Hematopoietic multipotent progenitor cell (in vitro differentiated cells): Measurements from ENCODE around the gene NCOA7. TPM values are rescaled to one million over a fixed set of nuclear protein-coding genes. Genes with fewer than 3 reads are reported as not detected.
"Not testable (repeated sequence)": the region's sequence is repeated elsewhere in the genome, so short reads cannot be mapped to it uniquely, and the experiment has no call there.

Experiments used
- DNase-seq, 3 donors: peaks; one replicate each; pipeline ENCODE4 v3.0.0-alpha.2; 2011 to 2015; ENCODE audit warnings: low read depth in 2 of 3, low spot score in 2 of 3
- total RNA-seq: library from RNA; depleted of rRNA; stranded (reverse); fragments of >200 nt; gene quantifications from one replicate; pipeline ENCODE4 v1.2.3, GENCODE V29; 2012

NCOA7 gene
- total RNA-seq, 1 donor, result 105 TPM

DNA sequence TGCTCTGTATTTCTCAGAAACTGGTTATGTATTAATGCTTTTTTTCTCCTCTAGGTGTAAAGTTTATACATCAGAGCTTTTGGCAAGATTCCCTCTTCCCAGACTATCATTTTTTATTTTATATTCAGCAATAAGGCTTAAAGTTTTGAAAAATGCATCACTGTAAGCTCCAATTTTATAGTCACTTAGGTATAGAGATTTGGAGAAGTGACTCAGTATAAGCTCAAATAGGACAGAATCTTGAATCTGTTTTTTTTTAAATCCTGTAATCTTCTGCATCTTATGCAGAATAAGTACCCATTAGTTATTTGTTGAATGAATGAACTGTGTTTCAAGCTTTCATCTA lies 1.0 kb downstream of the NCOA7 start:
- DNase-seq, result no peak

DNA sequence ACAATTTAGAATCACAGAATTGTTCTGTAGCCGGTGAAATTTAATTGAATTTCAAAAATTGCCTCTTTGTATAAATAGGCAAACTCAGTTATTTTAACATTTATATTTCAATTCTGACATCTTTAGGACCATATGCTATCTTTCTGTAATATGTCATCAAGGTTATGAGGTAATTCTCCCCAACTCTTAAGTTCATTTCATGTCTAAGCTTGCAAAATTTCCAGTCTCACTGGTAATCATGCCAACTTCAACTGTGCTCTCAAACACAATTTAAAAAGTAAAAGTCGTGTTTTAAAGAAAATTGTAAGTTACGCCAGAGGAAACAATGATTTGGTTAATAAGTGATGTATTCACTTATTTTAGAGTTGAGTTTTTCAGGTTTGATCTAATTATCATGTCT lies 1.4 kb downstream of the NCOA7 start:
- DNase-seq, result no peak

DNA sequence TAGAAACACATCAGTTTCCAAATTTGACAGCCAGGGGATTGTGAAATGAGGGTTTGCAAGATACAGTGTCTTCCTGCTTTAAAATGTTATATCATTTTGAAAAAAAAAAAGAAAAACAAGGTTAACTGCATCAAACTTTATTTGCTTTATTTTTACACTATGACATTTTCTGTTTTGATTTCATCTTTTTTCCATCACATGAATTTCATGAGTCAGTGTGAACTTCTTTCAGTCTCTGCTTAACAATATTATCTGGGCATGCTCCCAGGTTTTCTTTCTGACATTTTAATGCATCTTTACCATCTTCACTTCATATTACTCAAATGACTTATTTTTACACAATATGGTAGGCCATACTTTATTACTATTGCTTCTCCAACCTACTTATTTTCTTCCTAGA lies 1.9 kb downstream of the NCOA7 start:
- no peak for DNase-seq

DNA sequence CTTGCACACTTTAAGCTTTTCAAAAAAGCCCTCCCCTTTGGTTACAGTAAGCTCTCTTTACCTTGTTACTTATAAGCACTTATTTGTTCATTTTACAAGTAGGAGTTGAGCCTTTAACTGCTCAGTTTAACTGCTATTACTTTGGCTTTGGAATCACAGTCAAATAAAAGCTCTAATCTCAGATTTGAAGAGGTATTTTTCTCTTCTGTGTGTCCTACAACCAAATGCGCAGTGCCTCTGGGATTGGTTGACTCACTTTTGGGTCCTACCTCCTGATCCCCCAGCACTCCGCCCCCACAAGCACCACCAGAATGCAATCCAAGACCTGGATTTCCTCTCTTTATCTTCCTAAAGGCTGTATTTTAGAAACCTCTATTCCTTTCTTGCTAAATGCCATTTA lies 2.5 kb downstream of the NCOA7 start:
- no peak for DNase-seq

DNA sequence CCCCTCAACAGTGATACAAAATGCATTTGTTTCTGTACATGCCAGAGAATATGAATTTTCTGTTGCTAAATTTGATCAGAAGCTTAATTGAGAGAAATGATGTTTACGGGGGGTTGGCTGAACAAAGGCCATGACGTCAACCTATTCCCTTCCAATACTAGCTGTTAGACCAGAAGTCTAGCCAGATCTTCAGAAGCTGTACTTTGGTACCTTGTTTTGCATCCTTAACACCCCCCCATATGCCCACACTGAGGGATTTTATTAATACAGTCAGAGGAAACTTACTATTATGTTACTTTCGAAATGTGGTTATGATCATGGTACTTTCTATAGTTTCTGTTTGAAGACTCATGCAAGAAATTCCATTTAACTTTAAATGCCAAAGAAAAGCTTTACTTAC lies 3.1 kb downstream of the NCOA7 start:
- DNase-seq, result no peak

DNA sequence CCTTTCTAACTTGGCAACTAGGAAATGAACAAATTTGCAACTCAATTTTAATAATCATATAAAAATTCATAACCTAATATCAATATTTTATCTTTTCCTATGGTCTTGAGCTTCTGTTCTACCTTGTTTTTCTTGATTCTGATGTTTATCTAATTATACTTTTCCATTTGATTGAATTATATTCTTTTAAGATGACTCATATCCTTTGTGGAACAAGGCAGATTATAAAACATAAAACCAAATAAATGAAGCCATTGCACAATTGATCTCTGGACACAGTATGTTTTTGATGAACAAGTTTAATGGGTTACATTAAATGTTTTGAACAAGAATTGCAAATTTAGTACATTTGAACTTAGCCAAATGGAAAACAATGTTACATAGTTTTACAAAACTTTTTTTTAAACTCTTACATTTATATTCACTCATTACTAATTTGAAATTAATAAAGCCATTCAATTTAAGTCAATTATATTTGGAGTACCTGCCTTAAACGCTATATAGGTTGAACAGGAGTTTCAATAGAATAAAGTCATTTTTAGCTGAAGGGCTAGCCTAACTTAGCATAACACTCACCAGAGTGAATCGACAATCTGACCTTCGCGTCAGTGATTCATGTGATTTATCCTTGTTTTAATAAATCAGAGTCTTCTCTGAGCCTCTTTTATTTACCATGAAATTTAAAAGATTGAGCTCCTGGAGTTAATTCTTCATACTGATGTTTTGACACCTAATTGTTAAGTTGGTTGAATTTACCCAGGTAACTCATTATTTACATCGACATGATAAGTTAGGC lies 3.8 kb downstream of the NCOA7 start:
- no peak for DNase-seq

DNA sequence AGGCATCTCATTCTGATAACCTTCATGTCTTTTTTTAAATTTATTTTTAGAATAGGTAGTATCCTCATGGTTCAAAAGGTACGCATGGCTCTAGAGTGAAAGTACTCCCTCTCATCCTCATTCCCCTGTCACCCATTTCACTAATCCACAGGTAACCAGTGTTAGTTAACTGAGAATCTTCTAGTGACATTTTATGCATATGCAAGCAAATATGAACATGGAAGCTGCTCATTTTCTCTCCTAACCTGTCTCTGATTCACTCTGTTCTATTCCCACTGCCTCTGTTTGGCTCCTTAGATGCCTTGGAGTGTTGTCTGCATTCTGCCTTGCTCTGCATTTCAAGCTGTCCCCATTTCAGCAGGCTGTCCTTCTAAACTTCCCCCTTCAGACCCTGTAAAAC lies 4.5 kb downstream of the NCOA7 start:
- no peak for DNase-seq

DNA sequence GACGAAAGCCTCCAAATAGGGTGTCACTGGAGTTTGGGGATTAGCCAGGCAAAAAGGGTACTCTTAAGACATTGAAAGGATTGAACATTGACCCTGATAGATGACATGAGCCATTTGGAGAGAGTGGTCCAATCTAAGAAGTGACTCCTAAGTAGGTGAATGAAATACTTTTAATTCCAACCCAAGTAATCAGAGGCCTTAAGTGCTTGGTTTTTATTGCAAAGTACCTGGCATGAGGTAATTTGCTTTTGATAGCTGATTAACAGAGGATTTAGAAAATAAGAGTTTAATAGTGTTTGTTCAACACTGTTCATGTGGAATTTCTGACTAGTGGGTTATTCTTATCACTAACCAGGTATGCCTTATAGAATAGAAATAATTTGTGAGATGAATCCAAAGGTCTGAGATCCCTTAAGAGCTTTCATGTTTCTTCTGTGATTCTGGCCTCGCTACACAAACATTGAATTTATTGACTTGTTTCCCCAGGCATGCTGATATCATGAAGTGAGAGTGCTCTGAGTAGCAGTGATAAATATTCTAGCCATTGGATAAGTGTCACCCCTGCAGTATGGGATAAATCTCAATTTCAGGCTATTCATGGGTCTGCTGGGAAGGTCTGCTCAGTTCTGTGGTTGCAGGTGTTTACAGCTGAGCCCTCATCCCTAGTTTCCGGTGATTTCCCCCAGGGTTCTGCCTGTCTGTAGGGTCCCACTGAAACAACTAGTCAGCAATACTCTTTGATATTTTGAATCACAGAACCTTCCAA lies 6.5 kb downstream of the NCOA7 start:
- no peak for DNase-seq

DNA sequence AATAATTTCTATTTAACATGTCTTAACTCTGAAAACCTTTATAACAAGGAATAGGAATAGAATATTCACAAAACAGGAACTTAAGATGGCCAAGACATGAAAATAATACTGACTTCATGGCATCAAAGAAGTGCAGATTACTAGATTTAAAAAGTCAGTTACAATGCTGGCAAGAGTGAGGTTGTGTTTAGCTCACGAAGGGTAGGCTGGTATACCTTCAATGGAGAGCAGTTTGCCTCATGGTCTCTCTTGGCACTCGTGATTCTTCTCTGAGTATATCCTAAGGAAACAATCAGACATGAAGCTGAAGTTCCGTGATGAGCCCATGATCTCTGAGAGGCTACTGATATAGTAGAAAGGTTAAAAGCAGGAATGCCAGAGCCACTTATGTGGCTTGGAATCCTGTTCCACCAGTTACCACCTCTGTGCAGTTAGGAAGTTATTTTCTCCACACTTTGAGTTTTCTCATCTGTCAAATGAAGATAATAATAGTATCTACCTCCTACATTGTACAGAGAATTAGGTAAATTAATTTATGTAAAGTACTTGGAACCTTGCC lies 7.2 kb downstream of the NCOA7 start:
- DNase-seq, result no peak

DNA sequence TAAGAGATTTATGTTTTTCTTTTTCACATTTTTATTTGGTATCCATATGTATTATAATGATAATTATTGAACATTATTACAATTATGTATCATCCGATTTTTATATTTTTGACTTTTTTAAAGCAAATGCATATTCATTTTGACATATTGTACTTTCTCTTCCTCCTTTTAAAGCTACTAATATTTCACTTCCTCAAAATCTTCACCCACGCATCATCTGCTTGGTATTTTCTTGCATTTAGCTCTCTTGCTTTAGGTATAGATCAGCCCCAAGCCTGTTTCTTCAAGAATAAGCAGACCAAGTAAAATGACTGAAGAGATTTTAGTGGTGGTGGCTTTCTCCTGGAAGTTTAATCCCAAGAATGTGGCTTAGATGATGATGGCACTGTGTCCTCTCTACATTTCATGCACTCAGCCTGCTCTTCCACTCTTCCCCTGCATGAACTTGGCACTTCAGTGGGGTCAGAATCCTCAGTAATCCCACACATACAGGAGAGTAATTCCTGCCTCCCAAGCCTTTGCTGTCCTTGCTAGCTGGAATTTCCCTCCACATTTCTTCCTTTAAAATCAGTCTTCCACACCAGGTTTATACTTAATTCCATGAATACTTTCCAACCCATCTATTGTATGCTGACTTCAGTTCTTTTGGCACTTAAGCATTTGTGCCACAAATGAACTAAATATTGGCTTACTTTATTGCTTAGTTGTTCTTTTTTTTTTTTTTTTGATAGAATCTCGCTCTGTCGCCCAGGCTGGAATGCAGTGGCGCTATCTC lies 8.2 kb downstream of the NCOA7 start:
- peak in 1 of 3 donors; percentile 67 for DNase-seq

DNA sequence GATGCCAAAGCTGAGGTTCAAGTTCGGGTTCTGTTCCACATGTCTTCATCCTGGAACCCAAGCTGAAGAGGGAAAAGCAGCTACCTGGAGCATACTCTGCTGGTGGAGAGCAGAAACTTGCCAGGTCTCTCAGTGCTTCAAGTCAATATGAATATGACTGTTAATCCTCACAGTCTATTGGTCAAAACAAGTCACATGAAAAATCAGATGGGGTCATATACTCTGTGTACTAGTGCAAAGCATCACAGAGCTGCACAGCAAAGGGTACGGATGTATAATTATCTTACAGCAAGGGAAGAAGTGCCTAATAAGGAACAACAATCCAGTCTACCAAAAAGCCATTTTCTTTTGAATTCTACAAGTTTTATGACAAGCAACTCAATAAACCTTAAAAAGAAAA lies 11.6 kb downstream of the NCOA7 start:
- DNase-seq, result no peak

DNA sequence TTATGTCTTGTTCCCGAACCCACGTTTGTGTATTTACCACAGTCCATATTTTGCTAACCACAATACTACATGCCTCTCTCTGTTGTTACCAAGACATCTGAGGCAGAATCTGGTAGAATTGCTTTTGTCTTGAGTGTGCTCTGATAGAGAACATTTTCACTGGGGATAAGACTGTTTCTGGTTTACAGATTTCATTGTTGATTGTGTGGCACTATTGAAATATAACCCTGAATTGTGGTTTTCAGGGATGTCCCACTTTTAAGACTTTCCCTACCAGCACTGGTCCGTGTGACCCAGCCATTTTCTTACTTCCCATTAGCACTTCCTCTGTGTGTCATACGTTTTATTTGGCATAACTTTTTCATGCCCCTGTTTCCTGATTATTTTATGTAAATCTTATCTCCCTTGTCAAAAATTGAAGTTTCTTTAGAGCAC lies 12.2 kb downstream of the NCOA7 start:
- DNase-seq, result peak in 2 of 3 donors; percentile 59

DNA sequence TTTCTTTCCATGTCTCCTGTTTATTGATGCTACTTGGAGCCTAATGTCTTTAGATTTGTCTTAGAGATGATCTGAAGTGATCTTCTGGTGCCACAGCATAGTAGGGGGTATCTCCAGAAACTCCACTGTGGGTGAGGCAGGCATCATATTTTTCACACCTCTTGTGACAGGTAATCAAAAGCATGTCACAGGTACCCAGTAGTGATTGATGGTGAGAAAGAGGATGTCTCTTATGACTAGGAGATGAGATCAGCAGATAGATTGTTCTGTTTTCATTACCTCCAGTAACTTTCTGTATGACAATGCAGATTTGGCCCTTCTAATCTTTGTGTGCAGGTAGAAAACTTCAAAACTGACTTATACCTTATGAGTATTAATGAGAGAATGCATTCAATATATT lies 13.5 kb downstream of the NCOA7 start:
- DNase-seq, result no peak

DNA sequence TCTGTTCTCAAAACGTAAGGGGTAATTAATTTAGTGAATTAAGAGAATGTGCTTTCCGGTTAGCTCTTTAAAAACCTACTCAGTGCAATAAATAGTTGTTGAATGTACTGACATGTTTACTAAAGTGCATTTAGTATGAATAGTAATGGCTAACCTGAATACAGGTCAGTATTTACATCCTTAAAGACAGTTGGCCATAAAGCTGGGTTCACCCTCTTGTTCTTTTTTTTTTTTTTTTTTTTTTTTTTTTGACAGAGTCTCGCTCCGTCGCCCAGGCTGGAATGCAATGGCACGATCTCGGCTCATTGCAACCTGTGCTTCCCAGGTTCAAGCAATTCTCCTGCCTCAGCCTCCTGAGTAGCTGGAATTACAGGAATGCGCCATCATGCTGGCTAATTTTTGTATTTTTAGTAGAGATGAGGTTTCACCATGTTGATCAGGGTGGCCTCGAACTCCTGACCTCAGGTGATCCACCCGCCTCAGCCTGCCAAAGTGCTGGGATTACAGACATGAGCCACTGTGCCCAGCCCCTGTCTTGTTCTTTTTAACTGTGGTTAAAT lies 14.2 kb downstream of the NCOA7 start:
- DNase-seq, result not testable (repeated sequence)

DNA sequence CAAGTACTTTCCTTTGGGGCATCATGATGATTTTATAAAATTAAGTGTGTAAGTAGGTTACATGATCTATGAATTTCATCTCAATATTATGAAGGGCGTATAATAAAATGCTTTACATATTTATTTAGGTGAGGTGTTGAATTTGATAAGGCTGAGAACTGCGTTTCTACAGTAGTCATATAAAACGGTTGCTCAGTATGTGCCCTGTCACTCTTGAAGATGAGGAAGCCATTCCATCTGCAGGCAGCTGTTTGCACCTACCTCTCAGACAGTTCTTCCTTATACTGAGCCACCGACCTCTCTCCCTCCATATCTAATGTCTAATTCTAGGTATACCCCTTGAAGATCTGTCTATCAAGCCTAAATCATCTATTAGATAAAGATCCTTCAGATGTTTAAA lies 16.1 kb downstream of the NCOA7 start:
- DNase-seq, result peak in 1 of 3 donors; percentile 46

DNA sequence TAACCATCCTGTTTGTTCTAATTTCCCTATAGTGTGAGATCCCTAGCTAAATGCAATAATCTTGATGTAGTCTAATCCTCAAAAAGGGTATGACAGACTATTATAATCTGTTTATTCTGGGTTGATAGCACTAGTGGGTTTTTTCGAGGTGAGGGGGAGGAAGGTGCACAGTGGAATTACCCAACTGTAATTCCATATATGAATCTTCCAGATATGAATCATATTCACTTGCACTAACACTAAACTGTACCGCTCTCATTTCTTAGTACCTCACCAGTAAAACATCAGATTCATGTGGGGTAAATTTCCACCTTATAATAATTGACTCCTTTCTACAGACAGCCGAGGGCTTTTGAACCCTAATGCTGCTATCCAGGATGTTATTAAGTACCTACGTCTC lies 16.5 kb downstream of the NCOA7 start:
- no peak for DNase-seq

DNA sequence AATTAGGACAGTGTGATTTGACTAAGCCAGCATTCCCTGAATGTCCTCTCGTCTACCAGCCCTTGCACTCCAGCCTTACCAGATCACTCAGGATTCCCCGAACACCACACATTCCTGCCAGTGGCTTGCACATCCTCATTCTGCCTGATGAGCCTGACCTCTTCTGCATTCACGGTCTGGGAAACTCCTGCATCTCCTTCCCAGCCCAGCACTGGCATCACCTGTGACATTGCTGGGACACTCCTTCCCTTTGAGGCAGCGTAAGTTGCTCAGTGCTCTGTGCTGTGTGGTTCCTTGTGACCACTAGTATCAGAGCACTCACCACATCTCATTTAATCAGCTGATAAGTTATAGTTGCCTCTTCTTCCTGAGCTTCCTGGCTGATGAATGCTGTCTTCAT lies 17.3 kb downstream of the NCOA7 start:
- no peak for DNase-seq

DNA sequence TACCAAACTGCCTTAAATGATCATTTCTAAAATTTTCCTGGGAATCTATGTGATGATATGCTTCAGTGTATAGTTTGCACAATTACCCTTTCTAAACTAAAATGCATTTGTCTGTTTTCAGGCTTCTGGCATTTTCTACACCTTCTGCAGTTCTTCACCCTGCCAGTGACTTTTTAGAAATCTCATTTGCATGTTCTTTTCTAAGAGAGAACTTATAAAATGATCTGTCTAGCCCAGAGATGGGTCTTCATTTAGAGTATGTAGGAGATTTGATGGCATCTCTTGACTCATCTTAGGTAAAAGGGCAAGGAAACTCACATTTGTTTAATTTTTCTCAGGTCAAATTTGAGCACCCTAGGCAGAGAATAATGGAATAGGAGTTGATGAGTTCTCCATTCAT lies 17.8 kb downstream of the NCOA7 start:
- no peak for DNase-seq

DNA sequence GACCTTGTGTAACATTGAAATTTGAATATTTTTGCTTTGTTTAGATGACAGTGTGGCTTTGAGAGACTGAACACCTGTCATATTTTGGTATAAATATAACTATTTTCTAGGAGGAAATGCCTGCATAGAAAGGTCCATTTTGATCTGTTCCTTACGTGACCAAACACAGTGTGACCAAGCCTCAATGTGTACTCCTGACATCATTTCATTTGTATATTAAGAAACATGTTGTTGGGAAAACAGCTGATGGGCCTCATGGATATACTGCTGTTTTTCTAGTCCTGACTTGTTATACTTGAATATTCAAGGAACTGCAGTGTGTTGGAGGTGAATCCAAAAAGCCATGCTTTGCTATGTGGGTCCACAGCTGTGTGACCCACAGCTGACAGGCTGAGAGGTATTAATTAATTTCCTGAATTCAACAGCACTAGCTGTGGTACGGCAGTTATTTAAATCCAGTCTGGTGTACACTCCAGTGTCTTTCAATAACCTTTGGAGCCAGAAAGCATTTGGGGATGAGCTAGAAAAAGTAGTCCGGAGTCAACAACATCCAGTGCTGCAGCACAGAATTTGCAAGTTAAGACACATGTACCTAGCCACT lies 18.9 kb downstream of the NCOA7 start:
- DNase-seq, result no peak

DNA sequence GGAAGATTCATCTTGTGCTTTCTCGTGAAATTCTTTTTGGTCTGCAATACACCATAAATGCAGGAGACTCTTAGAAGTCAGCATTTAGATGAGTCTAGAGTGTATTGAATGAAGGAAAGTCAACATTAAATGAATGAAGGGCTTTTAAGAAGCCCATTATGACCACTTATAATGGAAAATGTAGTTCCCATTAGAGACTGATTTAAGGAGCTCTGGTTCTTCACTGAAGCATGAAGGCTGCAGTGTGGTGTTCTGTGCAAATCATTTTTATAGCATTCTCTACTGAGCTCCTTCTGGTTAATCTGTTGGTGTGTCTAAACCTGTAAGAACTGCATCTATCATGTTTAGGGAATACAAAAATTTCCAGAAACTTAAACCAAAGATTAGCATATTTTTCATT lies 19.7 kb downstream of the NCOA7 start:
- DNase-seq, result no peak
